ENCODE measurements around the gene WNT9B.
"Not testable (repeated sequence)": the region's sequence is repeated elsewhere in the genome, so short reads cannot be mapped to it uniquely, and the experiment has no call there.

WNT9B gene

DNA sequence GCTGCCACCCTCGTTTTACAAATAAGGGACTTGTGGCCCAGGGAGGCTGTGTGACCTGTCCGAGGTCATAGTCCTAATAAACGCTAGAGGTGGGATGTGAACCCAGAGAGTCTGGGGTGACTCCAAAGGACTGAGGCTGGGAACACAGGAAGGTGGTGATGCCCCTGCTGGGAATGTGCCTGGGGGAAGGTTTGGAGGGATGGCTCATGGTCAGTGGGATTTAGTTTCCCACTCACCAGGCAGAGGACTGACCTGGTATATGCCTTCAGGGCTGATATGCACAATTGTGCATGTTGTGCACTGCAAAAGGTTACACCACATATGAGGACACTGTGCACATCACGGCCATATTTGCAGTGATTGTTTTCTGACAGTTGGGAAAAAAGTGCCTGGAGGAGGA lies 13.9 kb upstream of the WNT9B start:
- H3K9ac ChIP-seq (ENCODE audit: low read length): no peak overlapping the region
- no peaks in the 10 kb centered on the region for H4K20me1 ChIP-seq (ENCODE audit: low read depth, low read length)
- TF ChIP-seq, protein P1, sequence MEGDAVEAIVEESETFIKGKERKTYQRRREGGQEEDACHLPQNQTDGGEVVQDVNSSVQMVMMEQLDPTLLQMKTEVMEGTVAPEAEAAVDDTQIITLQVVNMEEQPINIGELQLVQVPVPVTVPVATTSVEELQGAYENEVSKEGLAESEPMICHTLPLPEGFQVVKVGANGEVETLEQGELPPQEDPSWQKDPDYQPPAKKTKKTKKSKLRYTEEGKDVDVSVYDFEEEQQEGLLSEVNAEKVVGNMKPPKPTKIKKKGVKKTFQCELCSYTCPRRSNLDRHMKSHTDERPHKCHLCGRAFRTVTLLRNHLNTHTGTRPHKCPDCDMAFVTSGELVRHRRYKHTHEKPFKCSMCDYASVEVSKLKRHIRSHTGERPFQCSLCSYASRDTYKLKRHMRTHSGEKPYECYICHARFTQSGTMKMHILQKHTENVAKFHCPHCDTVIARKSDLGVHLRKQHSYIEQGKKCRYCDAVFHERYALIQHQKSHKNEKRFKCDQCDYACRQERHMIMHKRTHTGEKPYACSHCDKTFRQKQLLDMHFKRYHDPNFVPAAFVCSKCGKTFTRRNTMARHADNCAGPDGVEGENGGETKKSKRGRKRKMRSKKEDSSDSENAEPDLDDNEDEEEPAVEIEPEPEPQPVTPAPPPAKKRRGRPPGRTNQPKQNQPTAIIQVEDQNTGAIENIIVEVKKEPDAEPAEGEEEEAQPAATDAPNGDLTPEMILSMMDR (IDR thresholded peaks at IDR 0.05; ENCODE audit: insufficient read depth, low read length, poor library complexity, severe bottlenecking): no peak
- H3K9me3 ChIP-seq (ENCODE audit: insufficient read depth, low read length): peaks cover under 1% of the 10 kb centered on the region; the same call in 1 of the 2 replicates
- no peak overlapping the region for H2AFZ ChIP-seq (ENCODE audit: low read depth, low read length, severe bottlenecking)
- no peaks in the 10 kb centered on the region for H3K36me3 ChIP-seq (ENCODE audit: low read length)
- H3K4me2 ChIP-seq (ENCODE audit: low read depth, low read length, poor library complexity, severe bottlenecking): no peak overlapping the region
- no peaks in the 10 kb centered on the region for H3K27me3 ChIP-seq (ENCODE audit: low read length)
- H3K4me3 ChIP-seq (ENCODE audit: insufficient read depth, low read length, poor library complexity, severe bottlenecking): no peak overlapping the region
- H3K79me2 ChIP-seq (ENCODE audit: insufficient read depth, low read length): no peaks in the 10 kb centered on the region
- no peaks in the 10 kb centered on the region for H3F3A ChIP-seq (ENCODE audit: insufficient read depth)
- H3K9me2 ChIP-seq (replicated peaks; ENCODE audit: insufficient read depth, low read length): no peaks in the 10 kb centered on the region
- H3K27ac ChIP-seq (ENCODE audit: low read depth, low read length): no peak overlapping the region

DNA sequence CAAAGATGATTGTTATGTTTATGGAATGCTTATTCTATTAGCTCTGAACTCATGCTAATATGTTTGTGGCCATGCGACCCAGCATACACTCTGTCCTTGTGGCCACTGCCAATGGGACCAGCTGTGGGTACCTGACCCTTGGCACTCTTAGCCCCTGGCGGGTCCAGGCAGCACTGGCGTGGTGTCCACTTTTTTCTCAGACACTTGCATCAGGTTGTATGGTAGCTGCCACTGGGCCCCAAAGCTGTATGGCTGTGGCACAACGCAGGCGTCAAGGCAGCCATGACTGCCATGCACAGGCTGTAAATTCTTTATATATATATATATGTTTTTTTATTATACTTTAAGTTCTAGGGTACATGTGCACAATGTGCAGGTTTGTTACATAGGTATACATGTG lies 12.2 kb upstream of the WNT9B start:
- Histone ChIP-seq H3F3A (ENCODE audit: insufficient read depth) (no peaks in the 10 kb centered on the region), H3K4me3 (ENCODE audit: insufficient read depth, low read length, poor library complexity, severe bottlenecking) (no peak overlapping the region), H4K20me1 (ENCODE audit: low read depth, low read length) (no peaks in the 10 kb centered on the region), H3K9ac (ENCODE audit: low read length) (no peak overlapping the region), H3K79me2 (ENCODE audit: insufficient read depth, low read length) (no peaks in the 10 kb centered on the region), H2AFZ (ENCODE audit: low read depth, low read length, severe bottlenecking) (no peak overlapping the region), H3K27ac (ENCODE audit: low read depth, low read length) (no peak overlapping the region), H3K4me2 (ENCODE audit: low read depth, low read length, poor library complexity, severe bottlenecking) (no peak overlapping the region), H3K9me2 (replicated peaks; ENCODE audit: insufficient read depth, low read length) (no peaks in the 10 kb centered on the region), H3K36me3 (ENCODE audit: low read length) (no peaks in the 10 kb centered on the region), H3K27me3 (ENCODE audit: low read length) (no peaks in the 10 kb centered on the region), H3K9me3 (ENCODE audit: insufficient read depth, low read length) (peaks cover 12% of the 10 kb centered on the region; the same call in 1 of the 2 replicates)
- TF ChIP-seq EZH2phosphoT487 (conservative IDR thresholded peaks at IDR 0.05; ENCODE audit: low read length): no peak
- TF ChIP-seq, protein P1 (IDR thresholded peaks at IDR 0.05; ENCODE audit: insufficient read depth, low read length, poor library complexity, severe bottlenecking): no peak

DNA sequence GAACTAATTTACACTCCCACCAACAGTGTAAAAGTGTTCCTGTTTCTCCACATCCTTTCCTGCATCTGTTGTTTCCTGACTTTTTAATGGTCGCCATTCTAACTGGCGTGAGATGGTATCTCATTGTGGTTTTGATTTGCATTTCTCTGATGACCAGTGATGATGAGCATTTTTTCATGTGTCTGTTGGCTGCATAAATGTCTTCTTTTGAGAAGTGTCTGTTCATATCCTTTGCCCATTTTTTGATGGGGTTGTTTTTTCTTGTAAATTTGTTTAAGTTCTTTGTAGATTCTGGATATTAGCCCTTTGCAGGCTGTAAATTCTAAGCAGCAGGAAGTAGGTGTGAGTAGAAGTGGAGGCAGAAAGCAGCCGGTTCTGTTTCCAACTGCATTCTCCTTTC lies 10.8 kb upstream of the WNT9B start:
- H3K27ac ChIP-seq (ENCODE audit: low read depth, low read length); H3K36me3 ChIP-seq (ENCODE audit: low read length); H3F3A ChIP-seq (ENCODE audit: insufficient read depth); H3K27me3 ChIP-seq (ENCODE audit: low read length); H3K9ac ChIP-seq (ENCODE audit: low read length); H3K79me2 ChIP-seq (ENCODE audit: insufficient read depth, low read length); H3K4me3 ChIP-seq (ENCODE audit: insufficient read depth, low read length, poor library complexity, severe bottlenecking); H3K9me2 ChIP-seq (replicated peaks; ENCODE audit: insufficient read depth, low read length); H2AFZ ChIP-seq (ENCODE audit: low read depth, low read length, severe bottlenecking); H4K20me1 ChIP-seq (ENCODE audit: low read depth, low read length); H3K4me2 ChIP-seq (ENCODE audit: low read depth, low read length, poor library complexity, severe bottlenecking): not testable (repeated sequence)
- peaks cover 12% of the 10 kb centered on the region; the same call in 1 of the 2 replicates for H3K9me3 ChIP-seq (ENCODE audit: insufficient read depth, low read length)

DNA sequence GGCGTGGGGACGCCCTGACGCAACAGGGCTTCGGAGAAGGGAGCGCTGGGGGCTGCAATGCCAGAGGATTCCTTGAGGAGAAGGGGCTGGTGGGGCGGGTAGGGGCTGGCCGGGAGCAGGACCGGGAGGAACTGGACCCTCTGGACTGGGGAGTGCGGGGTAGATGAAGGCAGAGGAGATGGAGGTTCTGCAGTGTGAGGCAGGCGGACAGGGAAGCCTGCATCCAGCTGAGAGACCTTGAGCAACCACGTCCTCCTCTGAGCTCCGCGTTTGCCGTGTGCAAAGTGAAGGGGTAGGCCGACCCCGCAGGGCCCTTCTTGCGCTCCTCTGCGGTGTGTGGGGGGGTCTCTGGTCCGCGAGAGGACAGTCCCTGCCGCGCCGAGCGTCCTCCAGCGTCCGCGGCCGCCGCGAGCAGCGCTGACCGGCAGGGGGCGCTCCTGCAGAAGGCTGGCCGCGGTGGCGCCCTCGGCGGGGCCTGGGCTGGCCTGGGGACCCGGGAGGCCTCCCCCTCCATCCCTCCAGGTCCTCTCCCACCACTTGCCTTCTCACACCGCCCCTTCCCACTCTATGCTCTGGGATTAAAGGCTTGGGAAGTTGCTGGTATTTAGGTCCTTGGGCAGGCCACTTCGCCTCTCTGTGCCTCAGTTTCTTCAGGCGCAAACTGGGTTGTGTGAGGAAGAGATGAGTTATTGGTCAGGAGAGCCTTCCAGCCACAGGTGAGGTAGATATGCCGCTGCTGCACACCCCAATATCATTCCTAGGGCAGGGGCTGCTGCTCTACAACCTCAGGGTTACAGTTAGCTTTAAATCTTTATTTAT lies 9.6 kb upstream of the WNT9B start:
- Histone ChIP-seq H2AFZ (ENCODE audit: low read depth, low read length, severe bottlenecking) (no peak overlapping the region), H3K36me3 (ENCODE audit: low read length) (no peaks in the 10 kb centered on the region), H3K79me2 (ENCODE audit: insufficient read depth, low read length) (no peaks in the 10 kb centered on the region), H3K27me3 (ENCODE audit: low read length) (no peaks in the 10 kb centered on the region), H3K9me2 (replicated peaks; ENCODE audit: insufficient read depth, low read length) (no peaks in the 10 kb centered on the region), H3K27ac (ENCODE audit: low read depth, low read length) (no peak overlapping the region), H3K4me2 (ENCODE audit: low read depth, low read length, poor library complexity, severe bottlenecking) (no peak overlapping the region), H4K20me1 (ENCODE audit: low read depth, low read length) (no peaks in the 10 kb centered on the region), H3K9ac (ENCODE audit: low read length) (no peak overlapping the region), H3K4me3 (ENCODE audit: insufficient read depth, low read length, poor library complexity, severe bottlenecking) (no peak overlapping the region), H3F3A (ENCODE audit: insufficient read depth) (no peaks in the 10 kb centered on the region), H3K9me3 (ENCODE audit: insufficient read depth, low read length) (peaks cover 12% of the 10 kb centered on the region; the same call in 1 of the 2 replicates)
- TF ChIP-seq EZH2phosphoT487 (conservative IDR thresholded peaks at IDR 0.05; ENCODE audit: low read length): no peak
- TF ChIP-seq, protein P1 (IDR thresholded peaks at IDR 0.05; ENCODE audit: insufficient read depth, low read length, poor library complexity, severe bottlenecking): peak; percentile 35
